Measurements from ENCODE around the gene DOCK7.

GRCh38 chr1:62608905-62609304, 79.3 kb downstream of the DOCK7 start:
- TF ChIP-seq CTCF (IDR thresholded peaks at IDR 0.05; ENCODE audit: low read length) (no peak), EZH2 (optimal IDR thresholded peaks at IDR 0.05; ENCODE audit: low read depth, low read length) (no peak)
